Activated CD8-positive, alpha-beta memory T cell treated with anti-CD3 and anti-CD28 coated beads, Interleukin-2, amount 50 U/mL, for 24 hours (primary cell): ENCODE results near the gene DIP2B.
"Not testable (repeated sequence)": the region's sequence is repeated elsewhere in the genome, so short reads cannot be mapped to it uniquely, and the experiment has no call there.

Experiments used
- DNase-seq: peaks from one replicate; pipeline ENCODE4 v3.0.0-alpha.2; 2020; ENCODE audit errors: extremely low read depth

Gene DIP2B

GRCh38 chr12:50677858-50678257 is 173.1 kb downstream of the DIP2B start:
- no peak for DNase-seq

DNA sequence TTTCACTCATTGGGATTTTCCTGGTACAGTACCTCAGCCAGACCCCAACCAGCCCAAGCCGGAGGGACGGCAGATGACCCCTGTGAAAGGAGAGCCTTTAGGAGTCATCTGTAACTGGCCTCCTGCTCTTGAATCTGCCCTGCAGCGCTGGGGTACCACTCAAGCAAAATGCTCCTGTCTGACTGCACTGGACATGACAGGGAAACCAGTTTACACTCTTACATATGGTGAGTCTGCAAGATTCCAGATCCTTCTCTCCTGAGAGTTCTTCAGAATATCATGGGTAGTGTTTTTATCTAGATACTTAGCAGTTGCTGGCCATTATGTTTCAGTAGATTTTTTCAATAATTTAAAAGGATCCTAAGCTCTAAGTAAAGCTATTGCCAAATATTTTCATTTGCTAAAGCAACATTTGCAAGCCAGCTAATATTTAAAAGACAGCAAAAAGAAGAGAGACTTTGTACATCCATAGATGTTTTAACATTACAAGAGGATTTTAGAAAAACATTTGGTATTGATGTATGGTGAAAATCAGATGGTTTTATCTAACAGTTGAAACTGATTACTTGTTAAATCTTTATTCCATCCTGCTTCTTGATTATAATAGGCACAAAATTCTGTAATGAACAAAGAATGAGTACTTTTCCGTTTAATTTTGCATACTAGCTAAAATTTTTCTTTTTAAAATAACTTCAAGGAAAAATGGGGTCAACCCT is 174.0 kb downstream of the DIP2B start:
- DNase-seq: no peak

GRCh38 chr12:50679612-50680011 is 174.8 kb downstream of the DIP2B start:
- DNase-seq: no peak

DNA sequence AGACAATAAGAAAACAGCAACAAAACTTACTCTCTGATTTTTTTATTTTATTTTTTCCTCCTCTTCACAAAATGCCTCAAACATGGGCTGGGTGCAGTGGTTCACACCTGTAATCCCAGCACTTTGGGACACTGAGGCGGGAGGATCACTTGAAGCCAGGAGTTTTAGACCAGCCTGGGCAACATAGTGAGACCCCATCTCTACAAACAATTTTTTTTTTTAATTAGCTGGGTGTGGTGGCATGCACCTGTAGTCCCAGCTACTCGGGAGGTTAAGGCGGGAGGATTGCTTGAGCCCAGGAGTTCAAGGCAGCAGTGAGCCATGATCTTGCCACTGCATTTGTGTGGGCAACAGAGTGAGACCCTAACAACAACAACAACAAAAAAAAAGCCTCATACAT is 176.3 kb downstream of the DIP2B start:
- not testable (repeated sequence) for DNase-seq

- no peak for DNase-seq
These were observed 180.9 kb downstream of the DIP2B start for GRCh38 chr12:50685641-50686040.

GRCh38 chr12:50686406-50686805 is 181.6 kb downstream of the DIP2B start:
- DNase-seq: no peak

DNA sequence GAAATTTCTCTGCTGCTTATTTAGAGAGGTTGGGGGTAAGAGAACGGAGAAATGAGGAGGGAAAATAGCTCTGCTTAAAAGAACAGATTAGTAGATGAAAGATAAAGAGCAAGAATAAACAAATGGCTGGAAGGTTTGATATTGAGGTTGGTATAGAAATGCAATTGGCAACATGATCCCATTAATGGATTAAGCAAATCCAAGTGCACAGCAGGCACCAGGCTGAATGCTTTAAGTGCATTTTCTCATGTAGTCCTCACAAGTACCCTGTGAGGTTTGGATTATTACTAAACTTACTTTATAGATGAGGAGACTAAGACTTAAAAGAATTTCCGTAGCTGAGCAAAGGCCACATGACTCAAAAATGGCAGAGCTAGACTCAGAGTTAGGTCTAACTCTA is 182.2 kb downstream of the DIP2B start:
- DNase-seq: no peak

DNA sequence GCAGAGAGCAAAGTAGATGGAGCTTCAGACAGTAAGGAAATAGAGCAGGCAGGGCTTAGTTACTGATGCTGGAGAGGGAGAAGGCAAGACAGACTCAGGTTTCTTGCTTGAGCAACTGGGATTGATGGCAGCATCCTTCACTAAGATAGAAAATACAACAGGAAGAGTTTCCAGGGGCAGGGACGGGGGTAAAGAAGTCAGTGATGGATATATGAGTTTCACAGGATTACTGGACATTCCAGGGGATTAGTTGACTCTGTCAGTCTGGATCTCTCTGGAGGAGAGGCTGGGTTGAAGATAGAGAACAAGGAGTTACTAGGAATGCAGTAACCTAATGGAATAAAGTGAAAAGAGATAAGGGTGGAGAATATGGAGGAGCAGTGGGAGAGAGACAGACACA is 184.7 kb downstream of the DIP2B start:
- DNase-seq: no peak

DNA sequence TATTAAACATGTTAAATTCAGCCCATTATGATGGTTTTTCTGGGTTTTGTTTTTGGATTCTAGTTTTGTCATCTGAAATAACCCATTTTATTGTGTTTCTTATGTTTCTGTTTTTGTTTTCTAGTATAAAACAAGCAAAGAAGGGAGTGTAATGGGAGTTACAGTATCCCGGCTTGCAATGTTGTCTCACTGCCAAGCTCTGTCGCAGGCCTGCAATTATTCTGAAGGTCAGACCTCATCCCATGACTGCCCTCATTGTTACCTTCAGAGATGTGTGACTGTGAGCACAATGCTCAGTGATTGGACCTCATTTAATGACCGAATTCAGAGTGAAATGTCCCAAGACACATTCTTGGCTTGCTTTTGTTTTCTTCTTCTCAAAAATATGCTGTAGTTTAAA is 186.1 kb downstream of the DIP2B start:
- DNase-seq: no peak

DNA sequence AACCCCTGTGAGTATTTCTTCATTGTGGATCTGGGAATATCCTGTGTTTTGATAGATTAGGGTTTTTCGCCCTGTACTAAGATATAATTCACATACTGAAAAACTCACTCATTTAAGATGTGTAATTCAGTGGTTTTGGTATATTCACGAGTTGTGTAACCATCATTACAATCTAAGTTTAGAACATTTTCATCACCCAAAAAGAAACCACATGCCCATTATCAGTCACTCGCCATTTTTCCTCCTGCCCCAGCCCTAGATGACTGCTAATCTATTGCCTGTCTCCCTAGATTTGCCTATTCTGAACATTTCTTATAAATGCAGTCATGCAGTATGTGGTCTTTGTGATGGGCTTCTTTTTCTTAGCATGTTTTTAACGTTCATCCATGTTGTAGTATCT is 191.2 kb downstream of the DIP2B start:
- DNase-seq: no peak

GRCh38 chr12:50696931-50697330 is 192.1 kb downstream of the DIP2B start:
- no peak for DNase-seq

- no peak for DNase-seq
These were observed 194.4 kb downstream of the DIP2B start for GRCh38 chr12:50699154-50699553.

DNA sequence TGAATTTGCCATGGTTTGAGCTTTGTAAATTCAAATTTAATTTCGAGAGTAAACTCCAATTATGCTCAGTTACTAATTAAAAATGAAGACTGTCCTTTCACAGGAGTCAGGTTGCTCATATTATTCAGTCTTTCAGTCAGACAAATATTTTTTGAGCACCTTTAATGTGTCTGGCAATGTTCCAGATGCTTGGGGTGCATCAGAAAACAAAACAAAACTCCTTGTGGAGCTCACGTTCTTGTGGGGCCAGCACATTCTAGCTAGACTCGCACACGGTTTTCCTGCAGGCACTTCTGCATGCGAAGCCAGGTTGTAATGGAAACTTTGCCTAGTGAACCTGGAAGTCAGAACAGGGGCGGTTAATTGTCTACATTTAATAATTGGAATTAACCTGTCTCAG is 195.2 kb downstream of the DIP2B start:
- no peak for DNase-seq

- DNase-seq: no peak
These were observed 201.8 kb downstream of the DIP2B start for GRCh38 chr12:50706606-50707005.

DNA sequence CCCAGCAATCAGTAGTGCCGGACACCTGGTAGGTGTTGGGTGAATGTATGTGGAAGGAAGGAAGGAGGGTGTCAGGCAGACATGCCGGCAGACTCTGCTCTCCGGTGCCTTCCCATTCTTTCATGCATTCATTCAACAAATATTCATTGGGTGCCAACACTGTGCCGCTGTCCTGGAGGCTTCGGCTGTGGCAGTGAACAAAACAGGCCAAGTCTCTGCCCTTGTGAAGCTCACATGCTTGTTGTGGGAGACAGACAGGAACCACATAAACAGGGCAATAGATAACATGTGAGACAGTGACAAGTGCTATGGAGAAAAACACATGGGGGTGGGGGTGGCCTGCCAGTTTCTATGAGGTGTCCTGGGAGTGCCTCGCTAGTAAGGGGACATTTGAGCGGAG is 202.6 kb downstream of the DIP2B start:
- DNase-seq: no peak

DNA sequence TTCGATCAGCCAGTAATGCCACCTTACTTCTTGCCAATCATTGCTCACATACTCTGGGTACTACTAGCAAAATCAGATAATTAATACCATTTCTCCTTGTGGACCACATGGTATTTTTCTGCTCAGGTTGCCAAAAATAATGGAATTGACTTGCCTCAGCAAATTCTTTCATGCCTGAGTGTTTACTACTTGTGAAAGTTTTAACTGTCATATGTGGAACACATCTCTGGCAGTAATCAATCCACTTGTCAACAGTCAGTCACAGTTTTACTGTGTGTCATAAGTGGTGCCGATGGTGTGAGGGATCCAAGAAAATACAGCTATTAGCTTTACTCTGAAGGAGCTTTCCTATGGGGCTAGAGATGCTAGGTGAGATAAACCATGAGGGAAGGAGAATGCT is 203.8 kb downstream of the DIP2B start:
- no peak for DNase-seq

- DNase-seq: no peak
These were observed 206.3 kb downstream of the DIP2B start for GRCh38 chr12:50711121-50711520.

GRCh38 chr12:50715174-50715573 is 210.4 kb downstream of the DIP2B start:
- DNase-seq: no peak

DNA sequence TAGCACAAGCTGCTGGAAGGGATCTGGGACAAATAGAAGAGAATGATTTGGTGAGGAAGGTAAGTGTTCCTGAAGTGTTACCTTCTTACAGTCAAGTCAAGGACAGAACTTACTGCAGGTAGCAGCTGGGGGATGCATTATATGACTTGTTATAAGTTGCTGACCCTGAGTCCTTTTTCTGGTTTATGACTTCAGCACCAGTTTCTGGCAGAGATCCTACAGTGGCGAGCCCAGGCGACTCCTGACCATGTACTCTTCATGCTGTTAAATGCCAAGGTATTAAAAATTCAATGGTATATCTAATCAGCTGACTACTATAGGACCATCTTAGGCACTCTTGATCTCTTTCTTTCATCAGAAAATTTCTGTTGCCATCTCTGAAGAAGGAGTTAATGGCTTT is 214.0 kb downstream of the DIP2B start:
- no peak for DNase-seq

DNA sequence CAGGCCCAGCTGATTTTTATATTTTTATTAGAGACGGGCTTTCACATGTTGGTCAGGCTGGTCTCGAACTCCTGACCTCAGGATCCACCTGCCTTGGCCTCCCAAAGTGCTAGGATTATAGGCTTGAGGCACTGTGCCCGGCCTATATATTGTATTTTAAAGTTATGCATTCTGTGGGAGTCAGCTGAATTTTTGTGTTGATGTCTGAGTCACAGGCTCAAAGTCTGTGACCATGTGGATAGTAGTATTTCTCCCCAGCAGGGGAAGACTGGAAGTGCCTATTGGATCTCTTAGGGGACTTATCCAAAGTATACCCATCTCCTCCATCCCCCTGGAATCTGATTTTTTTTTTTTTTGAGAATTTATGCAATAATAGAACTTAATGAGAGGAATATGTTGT is 215.3 kb downstream of the DIP2B start:
- DNase-seq: no peak

DNA sequence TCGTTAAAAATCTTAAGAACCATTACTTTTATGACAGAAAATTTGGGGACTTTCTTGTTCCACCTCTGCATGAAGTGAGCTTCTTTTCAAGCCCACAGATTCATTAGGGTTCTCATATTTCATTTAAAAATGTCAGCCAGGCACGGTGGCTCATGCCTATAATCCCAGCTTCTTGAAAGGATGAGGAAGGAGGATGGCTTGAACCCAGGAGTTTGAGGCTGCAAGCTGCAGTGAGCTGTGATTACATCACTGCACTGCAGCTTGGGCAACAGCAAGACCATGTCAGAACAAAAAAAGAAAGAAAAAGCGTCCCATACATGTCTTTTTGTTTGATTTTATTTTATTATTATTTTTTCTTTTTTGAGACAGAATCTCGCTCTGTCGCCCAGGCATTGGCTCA is 215.7 kb downstream of the DIP2B start:
- DNase-seq: no peak

DNA sequence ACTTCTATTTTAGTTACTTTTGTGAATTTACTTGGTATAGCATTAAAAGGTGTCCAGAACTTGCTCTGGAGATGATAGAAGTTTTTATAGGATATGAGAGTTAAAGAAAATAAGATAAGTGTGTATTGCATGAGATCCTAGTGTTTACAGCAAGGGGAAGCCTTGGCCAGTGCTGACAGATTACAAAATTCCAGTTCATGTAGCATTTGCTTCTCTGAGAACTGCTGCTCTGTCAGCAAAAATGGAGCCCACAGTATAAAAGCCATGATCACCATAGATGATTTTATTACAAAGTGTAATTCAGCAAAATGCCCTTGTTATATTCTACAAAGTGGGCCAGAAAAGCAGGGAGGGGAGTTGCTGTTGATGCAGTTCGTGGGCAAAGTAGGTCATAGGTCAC is 219.1 kb downstream of the DIP2B start:
- no peak for DNase-seq

DNA sequence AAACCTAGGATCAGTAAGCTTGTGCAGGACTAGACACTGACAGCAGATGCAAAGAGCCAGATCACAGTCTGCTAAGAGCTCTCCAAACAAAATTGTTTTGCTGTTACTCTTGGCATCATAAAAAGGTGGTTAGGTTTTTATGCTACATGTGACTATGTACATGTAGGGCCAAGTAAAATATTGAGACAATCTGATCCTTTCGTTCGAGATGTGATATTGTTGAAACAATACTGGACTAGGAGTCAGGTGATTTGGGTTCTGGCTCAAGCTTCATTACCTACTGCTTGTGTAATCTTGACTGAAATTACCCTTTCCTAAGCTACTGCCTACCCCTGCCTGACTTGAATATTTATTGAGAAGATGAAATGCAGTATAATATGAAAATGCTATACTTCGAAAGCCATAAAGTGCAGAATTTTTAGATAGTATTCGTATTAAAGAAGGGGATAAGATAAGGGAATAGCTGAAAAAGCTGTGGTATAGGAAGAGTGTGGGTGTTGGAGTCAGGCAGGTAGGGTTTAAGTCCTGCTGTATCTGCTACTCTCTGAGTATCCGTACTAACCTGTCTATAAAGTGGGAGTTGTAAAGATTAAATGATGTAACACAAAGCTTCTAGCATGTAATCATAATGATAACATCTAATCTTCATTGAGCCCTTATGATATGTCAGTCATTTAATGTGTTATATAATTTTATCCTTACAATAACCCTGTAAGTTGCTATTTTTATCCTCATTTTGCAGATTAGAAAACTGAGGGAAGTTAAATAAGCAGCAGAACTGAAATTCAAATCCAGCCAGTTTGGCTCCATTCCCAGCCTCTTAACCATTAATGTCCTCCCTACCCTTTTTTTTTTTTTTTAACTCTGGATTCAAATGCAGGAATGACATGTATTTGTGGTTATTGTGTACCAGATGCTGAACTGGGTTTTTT is 220.5 kb downstream of the DIP2B start:
- no peak for DNase-seq
